ENCODE results near the gene DDX50.
"Not testable (repeated sequence)": the region's sequence is repeated elsewhere in the genome, so short reads cannot be mapped to it uniquely, and the experiment has no call there.

DDX50 gene

DNA sequence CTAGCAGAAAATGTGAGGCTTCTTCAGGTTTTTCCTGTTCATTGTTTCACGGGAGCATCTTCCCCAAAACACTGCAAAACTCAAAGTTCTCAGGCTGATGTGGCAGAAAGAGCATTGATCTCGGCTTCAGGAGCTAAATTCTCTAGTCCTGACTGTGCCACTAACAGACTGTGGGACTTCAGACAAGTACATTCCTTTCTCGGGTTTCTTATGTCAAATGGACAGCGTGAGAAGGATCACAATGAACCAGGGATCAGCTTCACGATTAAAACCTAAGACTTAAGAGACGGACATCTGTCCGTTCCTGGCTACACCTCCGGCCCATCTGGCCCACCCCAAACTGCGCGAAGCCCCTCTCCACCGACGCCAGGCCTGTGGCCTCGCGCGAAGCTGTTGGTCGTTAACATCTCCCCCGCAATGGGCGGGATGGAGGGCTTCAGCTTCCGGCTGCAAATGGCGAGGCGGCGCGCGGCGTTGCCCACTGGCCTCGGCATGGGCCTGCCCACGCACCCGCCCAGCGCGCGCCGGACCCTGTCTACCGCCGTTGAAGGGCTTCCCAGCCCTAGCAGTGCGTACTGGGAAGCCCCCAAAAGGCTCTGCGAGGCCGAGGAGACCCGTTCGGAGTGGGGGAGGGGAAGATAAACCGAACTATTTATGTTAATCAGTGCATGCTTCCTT is 549 bp upstream of the DDX50 start:
- peak in 30 of 58 donors; percentile 72 to 96 (median 87) for DNase-seq

DNA sequence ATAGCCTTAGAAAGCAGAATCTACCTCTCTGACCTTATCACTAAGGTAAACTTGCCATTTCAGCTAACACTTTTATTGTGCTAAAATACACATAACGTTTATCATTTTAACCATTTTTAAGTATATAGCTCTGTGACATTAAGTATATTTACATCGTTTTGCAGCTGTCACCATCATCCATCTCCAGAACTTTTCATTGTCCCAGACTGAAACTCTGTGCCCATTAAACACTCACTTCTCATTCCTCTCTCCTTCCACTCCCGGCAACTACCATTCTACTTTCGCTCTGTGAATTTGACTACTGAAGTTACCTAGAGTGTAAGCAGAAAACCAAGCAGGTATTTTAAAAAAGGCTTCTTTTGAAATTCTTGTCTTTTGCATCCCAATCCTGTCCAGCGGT is 1.3 kb downstream of the DDX50 start:
- DNase-seq = no peak

DNA sequence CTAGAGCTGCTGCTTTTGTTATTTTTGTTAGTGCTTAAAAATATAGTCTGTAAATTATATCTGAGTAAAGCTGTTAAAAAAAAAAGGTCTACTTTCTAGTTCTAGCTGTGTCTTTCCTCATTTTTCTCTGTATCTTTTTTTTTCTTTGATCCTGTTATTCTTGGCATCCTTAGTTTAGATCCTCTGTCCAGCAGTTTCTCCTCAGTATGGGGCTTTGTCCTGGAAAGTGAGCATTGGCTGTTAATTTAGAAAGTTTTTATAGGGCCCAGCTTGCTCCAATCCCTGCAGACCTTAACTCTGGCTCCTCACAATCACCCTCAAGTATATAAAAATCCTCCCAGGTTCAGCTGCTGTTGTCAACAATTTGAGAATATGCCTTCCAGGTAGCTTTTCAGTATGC is 23.5 kb downstream of the DDX50 start:
- no peak for DNase-seq

GRCh38 chr10:68925489-68925888 is 24.4 kb downstream of the DDX50 start:
- no peak for DNase-seq

DNA sequence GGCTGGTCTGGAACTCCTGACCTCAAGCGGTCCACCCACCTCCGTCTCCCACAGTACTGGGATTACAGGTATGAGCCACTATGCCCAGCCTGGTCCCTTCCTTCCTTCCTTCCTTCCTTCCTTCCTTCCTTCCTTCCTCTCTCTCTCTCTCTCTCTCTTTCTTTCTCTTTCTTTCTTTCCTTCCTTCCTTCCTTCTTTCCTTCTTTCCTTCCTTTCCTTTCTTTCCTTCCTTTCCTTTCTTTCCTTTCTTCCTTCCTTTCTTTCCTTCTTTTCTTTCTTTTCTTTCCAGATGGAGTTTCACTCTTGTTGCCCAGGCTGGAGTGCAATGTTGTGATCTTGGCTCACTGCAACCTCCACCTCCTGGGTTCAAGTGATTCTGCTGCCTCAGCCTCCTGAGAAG is 28.0 kb downstream of the DDX50 start:
- not testable (repeated sequence) for DNase-seq

DNA sequence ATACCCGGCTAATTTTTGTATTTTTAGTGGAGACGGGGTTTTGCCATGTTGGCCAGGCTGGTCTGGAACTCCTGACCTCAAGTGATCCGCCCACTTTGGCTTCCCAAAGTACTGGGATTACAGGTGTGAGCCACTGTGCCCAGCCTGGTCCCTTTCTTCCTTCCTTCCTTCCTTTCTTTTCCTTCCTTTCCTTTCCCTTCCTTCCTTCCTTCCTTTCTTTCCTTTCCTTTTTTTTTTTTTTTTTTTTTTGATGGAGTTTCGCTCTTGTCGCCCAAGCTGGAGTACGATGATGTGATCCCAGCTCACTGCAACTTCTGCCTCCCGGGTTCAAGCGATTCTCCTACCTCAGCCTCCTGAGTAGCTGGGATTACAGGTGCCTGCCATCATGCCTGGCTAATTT is 28.8 kb downstream of the DDX50 start:
- DNase-seq = not testable (repeated sequence)

GRCh38 chr10:68932860-68933259 is 31.7 kb downstream of the DDX50 start:
- not testable (repeated sequence) for DNase-seq

- DNase-seq = no peak
These were observed 33.9 kb downstream of the DDX50 start for GRCh38 chr10:68934994-68935393.

DNA sequence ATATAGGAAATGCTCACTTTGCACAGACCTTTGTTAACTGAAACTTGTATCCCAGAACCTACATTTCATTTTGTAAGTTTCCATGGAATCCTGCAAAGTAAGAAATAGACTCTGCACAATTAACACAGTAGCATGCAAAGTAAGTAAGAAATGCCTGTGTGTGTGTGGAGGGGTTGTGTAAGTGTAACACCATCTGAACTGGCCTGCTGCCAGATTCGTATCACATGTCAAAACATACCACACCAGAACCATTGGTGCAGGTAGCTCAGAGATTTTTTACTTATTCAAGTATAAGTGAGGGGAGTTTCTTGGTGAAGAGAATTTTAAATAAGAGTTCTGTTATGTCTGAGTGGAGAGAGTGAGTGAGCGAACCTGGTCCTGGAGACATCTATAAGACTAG is 37.0 kb downstream of the DDX50 start:
- peak in 1 of 58 donors; percentile 1 for DNase-seq

GRCh38 chr10:68938884-68939283 is 37.8 kb downstream of the DDX50 start:
- DNase-seq = no peak

DNA sequence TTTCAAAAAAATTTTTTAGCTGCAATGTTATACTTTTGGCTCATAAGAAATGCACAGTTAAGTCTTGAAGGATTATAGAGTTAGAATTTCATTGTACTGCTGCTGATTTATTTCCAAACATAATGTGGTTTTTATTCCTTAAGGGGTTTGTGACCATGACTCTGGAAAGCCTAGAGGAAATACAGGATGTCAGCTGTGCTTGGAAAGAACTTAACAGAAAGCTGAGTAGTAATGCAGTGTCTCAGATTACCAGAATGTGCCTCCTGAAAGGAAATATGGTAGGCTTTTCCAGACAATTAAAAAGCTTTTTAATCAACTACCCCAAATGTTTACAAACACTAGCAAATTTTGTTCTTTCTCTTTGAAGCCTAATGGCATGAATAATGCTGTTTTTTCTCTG is 39.8 kb downstream of the DDX50 start:
- not testable (repeated sequence) for DNase-seq

DNA sequence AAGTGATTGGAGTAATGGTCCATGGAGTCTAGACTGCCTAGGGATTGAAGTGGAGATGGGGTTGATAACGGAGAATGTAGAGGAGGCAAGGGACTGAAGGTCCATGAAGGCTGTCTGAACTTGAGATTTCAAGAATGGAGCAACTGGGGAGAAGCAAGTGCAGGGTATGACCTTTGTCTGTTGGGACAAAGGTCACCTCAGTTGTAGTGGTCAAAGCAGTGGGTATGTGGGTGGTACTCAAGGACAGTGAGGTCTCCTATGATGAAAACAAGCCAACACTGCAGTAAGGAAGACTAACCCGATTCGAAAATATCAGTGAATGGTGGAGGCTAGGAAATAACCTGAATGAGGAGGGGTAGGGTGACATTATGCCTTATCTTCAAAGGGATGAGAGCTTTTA is 49.5 kb downstream of the DDX50 start:
- DNase-seq = no peak

DNA sequence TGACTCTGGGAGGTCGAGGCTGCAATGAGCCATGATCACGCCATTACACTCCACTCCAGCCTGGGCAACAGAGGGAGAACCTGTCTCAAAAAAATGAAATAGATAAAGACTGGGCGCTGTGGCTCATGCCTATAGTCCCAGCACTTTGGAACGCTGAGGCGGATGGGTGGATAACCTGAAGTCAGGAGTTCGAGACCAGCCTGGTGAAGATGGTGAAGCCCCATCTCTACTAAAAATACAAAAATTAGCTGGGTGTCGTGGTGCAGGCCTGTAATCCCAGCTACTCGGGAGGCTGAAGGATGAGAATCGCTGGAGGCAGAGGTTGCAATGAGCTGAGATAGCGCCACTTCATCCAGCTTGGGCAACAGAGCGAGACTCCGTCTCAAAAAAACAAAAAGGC is 53.8 kb downstream of the DDX50 start:
- DNase-seq = no peak

DNA sequence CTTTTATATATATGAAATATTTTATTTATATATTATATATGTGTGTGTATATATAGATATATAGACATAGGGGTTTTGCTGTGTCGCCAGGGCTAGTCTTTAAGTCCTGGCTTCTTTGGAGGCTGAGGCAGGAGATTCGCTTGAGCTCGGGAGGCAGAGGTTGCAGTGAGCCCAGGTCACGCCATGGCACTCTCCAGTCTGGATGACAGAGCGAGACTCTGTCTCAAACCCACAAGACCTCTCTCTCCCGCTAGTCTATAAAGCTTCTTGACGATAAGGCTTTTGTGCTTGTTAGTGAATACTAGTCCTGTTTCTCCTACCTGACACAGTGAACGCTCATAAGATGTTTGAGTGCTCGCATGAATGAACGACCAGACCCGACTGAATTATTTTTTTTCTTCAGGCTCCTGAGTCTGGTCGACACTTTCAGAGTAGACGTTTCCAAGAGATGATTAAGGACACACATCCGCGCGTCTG is 54.3 kb downstream of the DDX50 start:
- DNase-seq = peak in 2 of 58 donors; percentile 20 to 37

DNA sequence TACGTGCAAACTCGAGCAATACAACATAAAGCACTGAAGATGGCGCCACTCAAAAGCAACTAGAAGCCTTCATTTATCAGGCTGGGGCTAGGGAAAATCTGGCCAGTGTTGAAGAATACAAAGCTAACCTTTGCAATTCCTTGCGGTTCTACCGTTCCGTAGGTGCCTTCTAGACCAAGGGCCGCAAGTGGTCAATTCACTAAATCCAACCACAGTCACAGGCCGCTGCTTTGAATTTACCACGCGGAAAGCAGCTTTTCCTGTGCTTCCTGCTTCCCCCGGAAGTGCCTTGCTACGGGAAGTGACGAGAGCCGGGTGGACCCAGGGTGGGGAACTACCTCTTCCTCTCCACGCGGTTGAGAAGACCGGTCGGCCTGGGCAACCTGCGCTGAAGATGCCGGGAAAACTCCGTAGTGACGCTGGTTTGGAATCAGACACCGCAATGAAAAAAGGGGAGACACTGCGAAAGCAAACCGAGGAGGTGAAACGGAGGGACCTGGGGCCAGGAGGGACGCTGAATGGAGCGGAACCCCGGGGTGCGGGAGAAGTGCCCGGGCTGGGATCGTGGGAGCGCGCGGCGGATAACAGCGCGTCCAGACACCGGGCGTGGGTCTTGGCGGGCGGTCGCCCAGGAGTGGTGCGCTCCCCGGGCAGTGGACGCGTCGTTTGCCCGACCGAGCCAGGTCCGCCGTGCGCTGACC is 54.9 kb downstream of the DDX50 start, which contains the start of gene DDX21:
DDX21 (plus strand) TSS at position 339 of the 701 bp plus-strand sequence; CDS start at position 395, 56 bp downstream.
- DNase-seq = peak; percentile 52 to 97 (median 86)

DNA sequence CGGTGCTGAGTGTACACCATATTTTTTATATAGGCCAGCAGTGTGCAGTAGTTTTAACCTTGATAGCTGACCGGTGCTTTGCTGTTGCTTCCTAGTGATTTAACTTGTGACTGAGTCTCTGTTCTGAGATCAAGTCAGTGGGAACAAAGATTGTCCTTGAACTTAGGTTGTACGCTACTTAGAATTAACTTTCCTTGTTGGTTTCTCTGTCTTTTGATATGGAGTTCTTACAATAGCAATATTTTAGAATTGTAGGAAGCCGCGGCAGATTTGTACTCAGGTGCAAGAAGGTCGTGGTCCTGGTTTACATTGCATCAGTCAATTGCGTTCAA is 56.1 kb downstream of the DDX50 start:
- DNase-seq = no peak

- no peak for DNase-seq
These were observed 56.5 kb downstream of the DDX50 start for GRCh38 chr10:68957654-68958053.

DNA sequence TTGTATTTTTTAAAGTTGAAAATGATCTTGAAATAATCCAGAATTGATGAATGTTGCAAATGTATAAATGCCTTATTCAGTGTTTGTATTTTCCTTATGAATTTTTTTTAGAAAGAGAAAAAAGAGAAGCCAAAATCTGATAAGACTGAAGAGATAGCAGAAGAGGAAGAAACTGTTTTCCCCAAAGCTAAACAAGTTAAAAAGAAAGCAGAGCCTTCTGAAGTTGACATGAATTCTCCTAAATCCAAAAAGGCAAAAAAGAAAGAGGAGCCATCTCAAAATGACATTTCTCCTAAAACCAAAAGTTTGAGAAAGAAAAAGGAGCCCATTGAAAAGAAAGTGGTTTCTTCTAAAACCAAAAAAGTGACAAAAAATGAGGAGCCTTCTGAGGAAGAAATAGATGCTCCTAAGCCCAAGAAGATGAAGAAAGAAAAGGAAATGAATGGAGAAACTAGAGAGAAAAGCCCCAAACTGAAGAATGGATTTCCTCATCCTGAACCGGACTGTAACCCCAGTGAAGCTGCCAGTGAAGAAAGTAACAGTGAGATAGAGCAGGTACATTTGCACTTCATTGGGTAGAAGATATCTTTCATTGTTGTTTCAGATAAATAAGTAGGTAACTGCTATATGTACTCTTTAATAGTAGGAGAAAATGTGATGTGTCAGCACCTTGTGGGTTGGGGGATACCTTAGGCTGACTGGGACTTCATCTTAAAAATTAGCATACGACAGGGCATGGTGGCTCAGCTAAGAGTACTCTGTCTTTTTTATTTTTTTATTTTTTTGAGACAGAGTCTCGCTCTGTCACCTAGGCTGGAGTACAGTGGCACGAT is 58.8 kb downstream of the DDX50 start:
- no peak for DNase-seq

DNA sequence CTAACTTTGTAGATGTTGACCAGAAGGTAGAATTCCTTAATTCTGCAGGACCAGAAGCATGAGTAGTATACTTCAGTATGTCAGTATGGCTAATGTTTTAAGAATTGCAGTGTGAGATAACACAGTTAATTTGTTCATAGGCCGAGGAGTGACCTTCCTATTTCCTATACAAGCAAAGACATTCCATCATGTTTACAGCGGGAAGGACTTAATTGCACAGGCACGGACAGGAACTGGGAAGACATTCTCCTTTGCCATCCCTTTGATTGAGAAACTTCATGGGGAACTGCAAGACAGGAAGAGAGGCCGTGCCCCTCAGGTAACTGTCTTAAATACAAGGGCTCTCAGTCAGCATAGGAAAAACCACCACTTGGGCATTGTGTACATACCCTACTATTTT is 62.0 kb downstream of the DDX50 start:
- no peak for DNase-seq

GRCh38 chr10:68973975-68974374 is 72.9 kb downstream of the DDX50 start:
- no peak for DNase-seq

DNA sequence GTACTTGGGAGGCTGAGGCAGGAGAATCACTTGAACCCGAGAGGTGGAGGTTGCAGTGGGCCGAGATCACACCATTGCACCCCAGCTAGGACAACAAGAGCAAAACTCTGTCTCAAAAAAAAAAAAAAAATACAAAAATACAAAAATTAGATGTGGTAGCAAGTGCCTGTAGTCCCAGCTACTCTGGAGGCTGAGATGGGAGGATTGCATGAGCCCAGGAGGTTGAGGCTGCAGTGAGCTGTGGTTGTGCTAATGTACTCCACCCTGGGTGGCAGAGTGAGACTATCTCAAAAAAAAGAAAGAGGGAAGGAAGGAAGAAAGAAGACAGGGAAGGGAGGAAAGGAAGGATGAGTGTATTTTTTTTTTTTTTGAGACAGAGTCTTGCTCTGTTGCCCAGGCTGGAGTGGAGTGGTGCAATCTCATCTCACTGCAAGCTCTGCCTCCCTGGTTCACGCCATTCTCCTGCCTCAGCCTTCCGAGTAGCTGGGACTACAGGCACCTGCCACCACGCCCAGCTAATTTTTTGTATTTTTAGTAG is 74.9 kb downstream of the DDX50 start:
- not testable (repeated sequence) for DNase-seq

DNA sequence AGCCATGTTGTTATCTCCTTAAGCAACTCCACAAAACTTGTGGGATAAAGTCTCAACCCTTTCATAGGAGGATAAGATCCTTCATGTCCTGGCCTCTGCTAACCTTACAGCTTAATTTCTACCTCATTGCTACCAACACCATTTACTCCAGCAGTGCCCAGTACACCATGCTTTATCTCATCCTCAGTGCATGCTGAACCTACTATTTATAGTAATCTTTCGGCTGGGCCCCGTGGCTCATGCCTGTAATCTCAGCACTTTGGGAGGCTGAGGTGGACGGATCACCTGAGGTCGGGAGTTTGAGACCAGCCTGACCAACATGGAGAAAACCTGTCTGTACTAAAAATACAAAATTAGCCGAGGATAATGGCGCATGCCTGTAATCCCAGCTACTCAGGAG is 78.6 kb downstream of the DDX50 start:
- DNase-seq = not testable (repeated sequence)
